ENCODE data around the gene PLCG1.

PLCG1 gene

GRCh38 chr20:41178495-41178894 lies 41.2 kb downstream of the PLCG1 start:
- no peak for DNase-seq (ENCODE audit: low spot score)

DNA sequence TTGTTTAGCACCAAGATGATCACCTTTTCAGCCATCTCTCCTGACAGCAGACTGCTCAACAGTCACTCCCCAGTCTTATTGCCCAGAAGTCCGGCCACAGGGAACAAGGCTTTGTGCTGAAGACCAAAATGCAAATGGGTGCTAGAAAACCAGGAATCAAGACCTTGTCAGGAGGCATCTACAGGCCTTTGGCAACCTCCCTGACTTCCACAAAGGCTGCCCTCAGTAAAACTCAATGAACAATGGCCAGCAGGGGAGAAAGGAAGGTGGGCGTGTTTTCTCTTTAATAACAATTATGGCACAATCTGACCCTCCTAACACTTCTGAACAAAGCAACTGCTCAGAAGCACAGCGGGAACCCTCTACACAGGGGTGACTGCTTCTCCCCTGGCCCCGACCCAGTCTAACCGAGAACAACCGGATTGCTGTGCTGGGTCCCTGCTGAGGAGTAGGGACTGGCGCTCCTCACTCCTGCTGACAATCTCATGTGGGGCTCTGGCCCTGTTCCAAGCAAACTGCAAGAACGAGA lies 41.6 kb downstream of the PLCG1 start:
- no peak for DNase-seq (ENCODE audit: low spot score)

GRCh38 chr20:41179961-41180360 lies 42.6 kb downstream of the PLCG1 start:
- DNase-seq (ENCODE audit: low spot score), result no peak

GRCh38 chr20:41180599-41181333 lies 43.4 kb downstream of the PLCG1 start:
- no peak for DNase-seq (ENCODE audit: low spot score)

DNA sequence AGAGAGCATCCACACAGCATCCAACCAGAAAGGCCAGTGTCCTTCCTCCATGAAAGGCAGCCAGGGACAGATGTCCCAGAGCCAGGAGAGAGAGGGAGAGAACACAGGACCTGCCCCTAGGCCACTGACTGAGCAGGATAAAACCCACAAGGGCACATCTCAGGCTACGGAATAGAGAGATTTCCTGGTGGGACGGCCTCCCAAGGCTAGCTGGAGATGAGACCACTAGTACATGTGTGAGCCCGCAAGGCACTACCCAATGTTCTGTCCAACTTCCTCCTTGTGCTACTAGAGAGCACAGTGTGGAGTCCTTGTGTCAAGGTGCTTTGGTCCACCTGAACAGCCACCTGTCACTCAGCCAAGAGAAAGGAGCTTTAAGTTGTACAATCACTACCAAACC lies 44.2 kb downstream of the PLCG1 start:
- no peak for DNase-seq (ENCODE audit: low spot score)

- no peak for DNase-seq (ENCODE audit: low spot score)
These were observed 45.2 kb downstream of the PLCG1 start for GRCh38 chr20:41182296-41183212.

GRCh38 chr20:41183391-41183790 lies 46.0 kb downstream of the PLCG1 start:
- DNase-seq (ENCODE audit: low spot score), result no peak

DNA sequence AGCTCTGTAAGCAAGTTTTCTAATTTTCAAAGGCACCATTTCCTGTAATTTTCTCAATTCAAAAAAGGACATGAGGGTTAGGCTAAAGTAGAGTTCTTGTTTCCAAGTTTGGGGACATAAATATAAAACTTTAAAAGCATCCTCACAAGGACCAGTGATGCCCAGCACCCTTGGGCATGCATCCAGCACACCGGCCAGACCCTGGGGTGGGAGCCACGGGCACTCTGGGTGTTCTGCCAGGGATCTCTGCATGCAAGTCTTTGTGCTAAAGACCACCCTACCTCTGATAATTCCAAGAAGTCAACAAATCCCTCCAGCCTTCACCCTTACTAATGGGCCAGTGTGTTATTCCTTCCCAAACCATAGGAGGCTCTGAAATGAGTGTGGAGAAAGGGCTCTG lies 46.5 kb downstream of the PLCG1 start:
- no peak for DNase-seq (ENCODE audit: low spot score)

DNA sequence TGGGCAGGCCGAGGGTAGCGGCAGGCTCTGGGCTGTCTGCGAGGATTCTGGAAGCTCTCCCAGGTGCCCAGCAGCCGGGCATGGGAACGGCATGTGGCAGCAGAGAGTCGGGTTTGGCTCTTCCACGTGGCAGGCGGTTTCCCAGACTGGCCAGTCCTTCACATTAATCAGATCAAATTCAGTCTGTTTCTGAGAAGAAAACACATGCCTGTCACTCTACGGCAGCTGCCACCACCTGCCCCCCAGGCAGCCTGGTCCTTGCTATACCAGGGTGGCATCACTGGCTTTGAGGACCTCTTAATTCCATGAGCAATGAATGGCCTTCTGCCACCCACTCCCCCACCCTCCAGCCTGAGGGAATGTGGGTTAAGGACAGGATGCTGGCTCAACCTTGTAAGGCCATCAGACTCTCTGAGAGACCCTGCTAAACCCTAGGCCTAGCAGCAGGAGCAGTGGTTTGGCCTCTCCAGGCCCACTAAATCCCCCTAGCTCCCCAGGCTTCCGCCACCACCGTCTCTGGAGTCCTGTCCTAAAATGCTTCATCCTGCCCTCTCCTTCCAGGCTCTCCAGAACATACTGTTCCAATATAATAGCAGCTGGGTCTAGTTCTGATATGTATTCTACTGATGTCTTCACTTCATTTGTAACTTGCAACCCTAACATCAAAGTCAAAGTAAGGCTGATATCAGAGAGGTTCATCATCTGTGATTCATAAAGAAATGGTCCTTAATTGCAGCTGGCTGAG lies 47.8 kb downstream of the PLCG1 start:
- DNase-seq (ENCODE audit: low spot score), result no peak

DNA sequence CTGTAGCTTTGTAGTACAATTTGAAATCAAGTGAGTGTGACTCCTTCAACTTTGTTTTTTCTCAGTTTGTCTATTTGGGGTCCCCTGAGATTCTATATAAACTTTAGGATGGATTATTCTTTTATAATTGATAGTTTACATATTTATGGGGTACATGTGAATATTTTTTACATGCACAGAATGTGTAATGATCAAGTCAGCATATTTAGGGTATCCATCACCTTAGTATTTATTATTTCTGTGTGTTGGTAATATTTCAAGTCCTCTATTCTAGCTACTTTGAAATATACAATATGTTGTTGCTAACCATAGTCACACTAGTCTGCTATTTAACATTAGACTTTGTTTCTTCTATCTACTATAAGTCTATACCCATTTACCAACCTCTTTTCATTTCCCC lies 50.3 kb downstream of the PLCG1 start:
- no peak for DNase-seq (ENCODE audit: low spot score)

GRCh38 chr20:41191562-41192500 lies 54.5 kb downstream of the PLCG1 start:
- DNase-seq (ENCODE audit: low spot score), result no peak

GRCh38 chr20:41192575-41192974 lies 55.2 kb downstream of the PLCG1 start:
- no peak for DNase-seq (ENCODE audit: low spot score)

DNA sequence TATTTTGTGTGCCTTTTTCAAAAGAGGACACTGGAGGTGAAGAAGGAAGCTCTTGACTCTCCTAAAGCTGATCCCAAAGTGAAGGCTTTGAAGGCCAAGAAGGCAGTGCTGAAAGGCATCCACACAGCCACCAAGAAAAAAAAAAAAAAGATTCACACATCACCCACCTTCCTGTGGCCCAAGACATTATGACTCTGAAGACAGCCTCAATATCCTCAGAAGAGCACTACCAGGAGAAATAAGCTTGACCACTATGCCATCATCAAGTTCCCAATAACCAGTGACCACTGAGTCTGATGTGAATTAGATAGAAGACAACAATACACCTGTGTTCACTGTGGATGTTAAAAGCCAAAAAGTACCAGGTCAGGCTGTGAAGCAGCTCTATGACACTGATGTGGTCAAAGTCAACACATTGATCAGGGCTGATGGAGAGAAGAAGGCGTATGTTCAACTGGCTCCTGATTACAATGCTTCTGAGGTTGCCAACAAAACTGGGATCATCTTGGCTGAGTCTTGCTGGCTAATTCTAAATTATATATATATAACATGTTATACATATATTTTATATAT lies 59.4 kb downstream of the PLCG1 start:
- DNase-seq (ENCODE audit: low spot score), result peak; percentile 48

DNA sequence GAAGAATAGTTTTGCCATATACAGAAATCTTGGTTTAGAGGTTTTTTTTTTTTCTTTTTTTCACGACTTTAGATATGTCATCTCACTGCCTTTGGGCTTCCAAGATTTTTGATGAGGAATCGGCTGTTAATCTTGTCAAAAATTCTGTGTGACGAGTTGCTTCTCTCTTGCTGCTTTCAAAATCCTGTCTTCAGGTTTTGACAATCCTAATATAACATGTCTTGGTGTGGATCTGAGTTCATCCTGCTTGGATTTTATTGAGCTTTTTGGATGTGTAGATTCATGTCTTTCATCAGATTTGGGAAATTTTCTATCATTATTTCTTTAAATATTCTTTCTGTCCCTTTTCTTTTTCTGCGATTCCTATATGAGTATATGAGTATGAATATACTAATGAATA lies 61.1 kb downstream of the PLCG1 start:
- no peak for DNase-seq (ENCODE audit: low spot score)

DNA sequence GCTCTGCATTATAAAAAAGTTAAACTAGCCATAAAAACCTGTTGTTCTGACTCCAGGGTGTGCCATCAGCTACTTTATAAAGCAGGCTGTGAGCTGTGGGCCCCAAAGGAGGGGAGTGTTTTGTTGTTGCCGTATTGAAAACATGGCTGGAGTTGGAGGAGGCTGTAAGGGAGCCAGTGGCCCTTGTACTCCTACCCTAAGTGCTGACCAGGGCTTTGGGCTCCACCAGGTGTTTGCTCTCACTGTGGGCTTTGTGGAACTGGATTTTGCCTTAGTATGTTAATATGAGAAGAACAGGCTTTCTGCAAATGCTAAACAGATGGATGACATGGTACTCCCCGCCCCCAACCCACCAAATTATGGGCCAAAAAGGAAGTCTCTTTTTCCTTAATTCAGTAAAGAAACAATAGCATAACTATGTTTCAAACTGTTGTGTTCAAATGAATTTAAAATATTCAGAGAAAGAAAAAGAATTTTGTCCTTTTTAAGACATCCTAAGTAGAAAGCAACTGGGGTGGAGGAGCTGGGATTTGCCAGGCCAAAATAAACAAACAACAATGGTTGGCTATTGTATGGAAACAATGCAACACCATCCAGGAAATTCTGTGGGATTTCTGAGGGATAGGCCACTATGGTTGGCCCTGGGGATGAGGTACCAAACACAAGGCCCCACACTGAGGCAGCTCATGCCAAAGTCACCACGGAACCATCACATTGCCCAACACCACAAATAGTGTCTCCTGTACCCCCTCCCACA lies 63.3 kb downstream of the PLCG1 start:
- no peak for DNase-seq (ENCODE audit: low spot score)

- DNase-seq (ENCODE audit: low spot score), result no peak
These were observed 64.4 kb downstream of the PLCG1 start for GRCh38 chr20:41201760-41202159.

DNA sequence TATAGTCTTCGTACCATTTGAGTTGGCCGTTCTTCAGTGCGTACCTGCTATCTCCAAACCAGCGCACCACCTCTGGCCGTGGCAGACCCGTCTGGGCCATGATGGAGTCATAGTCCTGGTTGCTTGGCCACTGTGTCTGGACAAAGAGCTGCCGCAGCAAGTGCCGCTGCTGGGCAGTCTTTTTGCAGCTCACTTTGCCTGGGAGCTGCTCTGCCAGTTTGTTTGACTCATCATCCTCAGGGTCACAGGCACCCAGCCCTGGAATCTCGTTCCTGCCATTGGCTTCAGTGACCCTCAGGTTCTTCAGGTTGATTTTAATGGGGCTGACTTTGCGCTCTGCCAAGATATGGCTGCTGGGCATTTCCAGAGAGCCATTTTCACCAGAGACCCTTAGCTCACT lies 65.1 kb downstream of the PLCG1 start:
- no peak for DNase-seq (ENCODE audit: low spot score)

DNA sequence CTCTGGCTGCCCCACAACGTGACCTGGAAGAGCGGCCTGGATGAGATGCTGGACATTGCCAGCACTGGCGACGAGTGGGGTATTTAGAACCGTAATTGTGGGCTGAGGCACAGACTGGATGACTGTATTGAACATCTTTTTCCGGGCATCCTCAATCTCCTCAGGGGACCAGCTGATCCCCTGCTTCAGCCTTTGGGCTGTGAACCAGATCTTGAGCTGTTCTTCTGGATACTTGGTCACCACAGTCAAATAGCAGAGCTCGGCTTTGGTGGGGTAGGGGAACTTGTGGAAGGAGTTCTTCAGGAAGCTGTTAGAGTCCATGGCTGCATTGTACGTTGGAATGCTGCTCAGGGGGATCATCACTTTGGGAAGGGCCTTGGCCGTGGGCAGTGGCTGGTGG lies 66.3 kb downstream of the PLCG1 start:
- DNase-seq (ENCODE audit: low spot score), result no peak
